Sigmoid colon (tissue), 3 donors: ENCODE measurements around the gene RANBP17.

Experiments
- CTCF ChIP-seq, 4 experiments: fragments of 450-650 bp in 3 of 4; fragments of 200-600 bp in 1 of 4; IDR thresholded peaks; one replicate each; pipeline ENCODE4 v1.5.1; 2016 to 2019; ENCODE audit warnings: antibody characterized with exemption in 4 of 4, mild to moderate bottlenecking in 3 of 4, moderate library complexity in 2 of 4
- POLR2A ChIP-seq, 2 donors: fragments of 450-650 bp; IDR thresholded peaks; one replicate each; pipeline ENCODE4 v1.6.1; 2016; ENCODE audit warnings: antibody characterized with exemption in 2 of 2, mild to moderate bottlenecking in 2 of 2, moderate library complexity in 2 of 2

DNA sequence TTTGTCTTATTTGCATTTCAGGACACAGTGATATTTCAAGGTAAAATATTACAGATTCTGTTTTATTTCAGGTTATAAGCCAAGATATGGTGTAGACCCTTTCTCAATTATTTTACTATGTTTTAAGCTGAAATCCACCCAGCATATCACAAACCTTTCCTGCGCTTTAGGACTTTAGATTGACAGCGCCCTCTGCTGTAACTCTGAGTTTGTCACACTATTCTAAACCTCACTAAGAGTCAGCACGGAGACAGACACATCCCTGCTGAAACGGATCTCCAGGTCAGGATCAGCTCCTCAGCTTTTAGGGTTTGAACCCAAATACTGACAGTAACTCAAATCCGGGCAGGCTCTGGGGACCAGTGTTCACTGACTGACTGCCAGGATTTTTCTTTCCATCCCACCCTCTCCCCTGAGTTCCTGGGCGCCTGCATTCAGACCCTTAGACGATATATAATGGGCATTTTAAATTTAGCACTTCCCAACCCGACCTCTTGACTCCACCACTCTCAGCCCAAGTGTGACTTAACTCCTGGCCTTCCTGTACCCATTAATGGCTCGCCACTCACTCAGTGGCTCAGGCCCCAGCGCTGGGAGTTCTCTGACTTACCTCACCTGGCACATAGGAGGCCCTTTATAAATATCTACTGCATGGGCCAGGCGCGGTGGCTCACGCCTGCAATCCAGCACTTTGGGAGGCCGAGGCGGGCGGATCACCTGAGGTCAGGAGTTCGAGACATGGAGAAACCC, 480.7 kb downstream of the RANBP17 start:
- TF ChIP-seq CTCF (IDR thresholded peaks at IDR 0.05) (peak in 3 of 4 experiments; percentile 21 to 27 (median 22)), POLR2A (IDR thresholded peaks at IDR 0.05) (no peak)
